Muscle of back (tissue), 11 donors: ENCODE data around the gene E2F2. TPM values are rescaled to one million over a fixed set of nuclear protein-coding genes. Genes with fewer than 3 reads are reported as not detected.
"Not testable (repeated sequence)": the region's sequence is repeated elsewhere in the genome, so short reads cannot be mapped to it uniquely, and the experiment has no call there.

ENCODE experiments used
- DNase-seq, 3 donors: peaks; one replicate each; pipeline versions ENCODE4 v3.0.0 to v3.0.0-alpha.2; 2013
- polyA plus RNA-seq, 10 donors: library from polyadenylated mRNA; unstranded; fragments of 120-200 nt; gene quantifications; one replicate each; pipeline ENCODE4 v1.2.1, GENCODE V29; 2013; ENCODE audit not compliant: insufficient read length in 10 of 10

Gene E2F2
- polyA plus RNA-seq, 10 donors: 3.1 to 6.2 (median 4.3) TPM

DNA sequence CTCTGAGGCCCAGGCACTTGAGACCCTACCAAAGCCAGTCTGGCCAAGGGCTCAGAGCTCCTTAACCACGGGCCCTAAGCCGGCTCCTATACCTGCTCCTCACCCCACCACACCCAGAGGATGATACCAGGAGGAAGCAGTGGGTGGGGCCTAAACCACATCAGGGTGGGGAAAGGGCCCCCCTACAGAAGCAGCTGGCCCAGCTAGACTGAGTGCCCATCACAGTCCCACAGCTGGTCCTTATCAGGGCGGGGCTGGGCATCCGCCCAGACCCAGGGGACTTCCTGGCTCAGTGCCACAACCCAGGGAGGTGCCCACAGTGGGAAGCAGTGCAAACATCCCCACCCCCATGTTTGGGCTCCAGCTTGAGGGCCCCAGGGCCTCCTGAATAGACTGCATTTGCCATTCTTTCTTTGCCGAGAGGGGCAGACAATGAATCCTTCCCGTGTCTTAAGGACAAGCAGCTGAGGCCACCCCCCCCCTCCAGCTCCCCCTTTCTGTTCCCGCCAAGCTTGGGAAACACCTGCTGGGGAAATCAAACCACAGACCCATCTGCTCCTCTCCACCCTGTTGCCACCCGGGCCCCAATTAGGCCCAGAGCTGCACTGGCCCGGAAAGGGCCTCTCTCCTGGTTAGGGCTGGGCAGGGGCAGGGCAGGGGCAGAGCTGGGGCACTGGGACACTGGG is 6.2 kb downstream of the E2F2 start:
- peak; percentile 38 to 68 (median 44) for DNase-seq

DNA sequence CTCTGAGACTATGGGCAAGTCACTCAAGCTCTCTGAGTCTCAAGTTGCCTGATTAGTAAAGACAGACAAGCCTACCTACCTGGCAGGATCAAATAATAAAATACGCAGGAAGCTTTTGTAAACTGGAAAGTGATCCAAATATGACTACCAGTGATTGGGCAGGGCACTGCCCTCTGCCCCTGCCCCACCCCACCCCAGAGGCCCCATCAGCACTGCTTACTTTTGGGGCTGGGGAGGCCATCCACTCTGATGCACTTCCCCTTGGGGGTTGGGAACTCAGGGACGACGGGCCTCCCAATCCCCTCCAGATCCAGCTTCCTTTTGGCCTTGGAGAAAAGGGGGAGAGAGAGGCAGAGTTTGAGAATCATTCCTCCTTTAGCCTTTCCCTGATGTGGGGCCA is 6.9 kb downstream of the E2F2 start:
- DNase-seq: no peak

DNA sequence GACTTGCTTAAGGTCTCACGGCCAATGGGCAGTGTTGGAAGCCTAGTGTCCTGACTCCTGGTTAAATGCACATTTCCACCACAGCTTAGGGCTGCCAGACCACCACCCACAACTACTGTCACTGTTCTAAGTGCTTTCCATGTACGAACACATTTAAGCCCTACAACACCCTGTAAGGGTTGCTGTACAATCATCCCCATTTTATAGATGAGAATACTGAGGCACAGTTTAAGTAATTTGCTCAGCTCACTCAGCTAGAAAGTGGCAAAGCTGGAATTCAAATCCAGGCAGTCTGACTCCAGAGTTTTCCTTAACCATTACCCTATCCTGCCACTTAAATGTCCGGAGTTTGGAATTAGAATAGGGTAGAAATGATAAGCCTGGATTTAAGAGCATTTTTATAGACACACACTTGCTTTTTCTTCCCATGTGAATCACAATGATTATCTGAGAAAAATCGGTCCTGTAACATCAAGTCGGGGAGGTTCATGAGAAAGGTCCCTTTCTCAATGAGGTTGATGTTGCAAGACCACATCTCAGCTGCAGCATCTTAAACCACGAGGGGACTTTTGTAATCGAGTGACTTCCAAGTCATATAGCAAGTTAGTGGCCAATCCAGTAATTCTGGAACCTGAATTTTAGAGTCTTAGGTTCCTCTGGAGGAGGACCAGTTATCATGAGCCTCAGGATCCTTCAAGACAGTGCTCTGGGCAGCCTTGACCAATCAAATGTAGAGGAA is 8.6 kb downstream of the E2F2 start:
- no peak for DNase-seq

DNA sequence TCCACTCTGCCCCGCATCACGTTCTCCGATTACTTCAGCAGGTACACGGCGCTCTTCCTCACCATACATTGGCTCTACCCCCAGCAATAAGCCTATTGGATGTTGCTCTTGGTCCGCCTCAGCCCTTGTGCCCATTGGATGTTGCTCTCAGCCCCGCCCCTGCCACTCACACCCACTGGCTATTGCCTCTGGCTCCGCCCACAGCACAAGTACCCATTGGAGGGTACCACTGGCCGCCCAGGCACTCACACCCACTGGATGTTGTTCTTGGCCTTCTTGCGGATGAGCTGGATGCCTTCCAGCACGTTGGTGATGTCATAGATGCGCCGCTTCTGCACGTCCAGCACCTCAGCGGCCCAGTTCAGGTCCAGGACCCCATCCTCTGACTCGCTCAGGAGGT is 9.4 kb downstream of the E2F2 start:
- DNase-seq: no peak

DNA sequence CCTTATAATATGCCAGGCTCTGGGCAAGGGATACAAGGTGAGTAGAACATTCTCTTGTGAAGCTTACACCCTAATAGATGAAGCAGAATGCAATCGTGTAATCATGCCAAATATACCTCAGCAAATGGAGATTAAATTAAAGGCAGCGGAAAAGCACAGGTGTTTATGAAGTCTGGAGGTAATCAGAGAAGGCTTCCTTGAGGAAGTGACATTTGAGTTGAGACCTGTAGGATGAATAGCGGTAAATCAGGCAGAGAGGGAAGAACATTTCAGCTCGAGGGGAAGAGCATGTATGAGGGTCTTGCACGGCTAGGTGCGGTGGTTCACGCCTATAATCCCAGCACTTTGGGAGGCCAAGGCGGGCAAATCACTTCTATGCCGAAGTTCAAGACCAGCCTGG is 13.5 kb downstream of the E2F2 start:
- DNase-seq: no peak

DNA sequence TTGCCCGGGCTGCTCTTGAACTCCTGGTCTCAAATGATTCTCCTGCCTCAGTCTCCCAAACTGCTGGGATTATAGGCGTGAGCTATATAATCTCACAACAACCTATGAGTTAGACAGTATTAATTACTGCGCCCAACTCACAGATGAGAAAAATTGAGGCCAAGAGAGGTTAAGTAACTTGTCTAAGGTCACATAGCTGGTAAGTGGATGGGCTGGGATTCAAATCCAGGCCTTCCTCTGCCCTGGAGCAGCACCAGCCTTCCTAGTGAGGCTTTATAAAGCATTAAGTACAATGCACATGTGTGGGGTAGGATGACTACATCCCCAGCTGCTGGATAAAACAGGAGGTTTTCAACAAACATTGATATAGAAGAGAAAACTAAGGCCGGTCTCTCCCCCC is 15.1 kb downstream of the E2F2 start:
- no peak for DNase-seq

DNA sequence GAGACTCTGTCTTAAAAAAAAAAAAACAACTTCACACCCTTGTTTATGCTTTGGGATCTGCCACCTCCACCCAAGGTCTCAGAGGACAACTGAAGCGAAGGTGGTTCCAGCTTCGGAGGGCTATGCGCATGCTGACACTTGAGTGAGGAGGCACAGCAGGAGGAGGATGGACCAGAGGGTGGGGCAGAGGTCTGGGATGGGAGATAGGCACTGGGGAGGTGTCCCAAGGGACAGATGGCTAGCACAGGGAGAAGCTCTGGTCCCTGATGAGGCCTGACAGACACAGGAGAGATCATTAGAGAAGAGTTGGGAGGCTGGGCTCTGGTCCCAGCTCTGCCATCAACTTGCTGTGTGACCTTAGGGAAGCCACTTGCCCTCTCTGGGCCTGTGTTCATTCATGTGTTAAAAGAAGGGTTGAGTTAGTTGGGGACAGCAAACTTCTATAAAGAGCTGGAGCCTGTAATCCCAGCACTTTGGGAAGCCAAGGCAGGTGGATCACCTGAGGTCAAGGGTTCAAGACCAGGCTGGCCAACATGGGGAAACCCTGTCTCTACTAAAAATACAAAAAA is 16.8 kb downstream of the E2F2 start:
- DNase-seq: no peak

DNA sequence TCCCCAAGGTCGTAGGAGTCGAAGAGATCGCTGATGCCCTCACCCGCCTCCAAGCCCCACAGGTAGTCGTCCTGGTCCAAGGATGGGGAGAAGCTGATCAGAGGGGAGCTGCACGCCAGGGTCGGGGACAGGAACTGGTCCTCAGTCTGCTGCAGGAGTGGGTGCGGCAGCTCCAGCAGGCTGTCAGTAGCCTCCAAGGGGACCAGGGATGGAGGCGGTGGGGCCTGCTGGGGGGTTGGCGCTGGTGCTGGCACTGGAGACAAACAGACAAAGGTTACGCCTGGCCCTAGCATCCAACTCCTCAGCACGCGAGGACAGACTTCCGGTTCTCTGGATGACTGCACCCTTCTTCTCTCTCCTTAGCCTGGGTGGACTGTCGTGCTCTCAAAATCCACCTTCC is 21.1 kb downstream of the E2F2 start:
- no peak for DNase-seq

DNA sequence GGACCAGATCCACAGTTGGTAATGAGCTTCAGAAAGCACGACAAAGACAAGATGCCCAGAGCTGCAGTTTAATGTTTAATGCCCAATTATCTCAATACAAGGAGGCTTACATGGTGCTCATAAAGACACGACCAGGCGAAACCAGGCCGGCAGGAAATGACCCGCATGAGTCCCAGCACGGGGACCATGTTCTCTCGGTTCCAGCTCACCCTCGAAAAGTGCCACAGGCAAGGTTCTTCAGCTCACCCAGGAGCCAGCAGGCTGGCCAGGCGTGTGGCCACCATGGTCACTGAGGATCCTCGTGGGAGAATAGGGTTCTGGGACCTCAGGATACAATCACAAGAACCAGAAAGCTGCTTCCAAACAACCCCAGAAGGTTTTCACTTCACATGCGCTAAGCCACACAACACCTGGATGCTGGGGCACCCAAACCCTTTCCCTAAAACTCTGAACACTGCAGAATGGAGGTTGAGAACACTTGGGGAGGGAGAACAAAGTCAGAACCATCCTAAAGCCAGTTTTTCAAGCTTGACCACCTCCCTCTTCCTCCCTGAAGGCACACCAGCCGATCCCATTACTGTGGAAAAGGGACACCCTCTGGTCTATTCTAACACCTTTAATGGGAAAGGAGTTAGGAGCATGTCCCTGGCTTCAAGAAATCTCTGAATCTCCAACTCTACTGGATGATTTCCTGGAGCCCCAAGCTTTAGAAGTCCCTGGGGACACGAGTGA is 24.5 kb downstream of the E2F2 start:
- DNase-seq: no peak

DNA sequence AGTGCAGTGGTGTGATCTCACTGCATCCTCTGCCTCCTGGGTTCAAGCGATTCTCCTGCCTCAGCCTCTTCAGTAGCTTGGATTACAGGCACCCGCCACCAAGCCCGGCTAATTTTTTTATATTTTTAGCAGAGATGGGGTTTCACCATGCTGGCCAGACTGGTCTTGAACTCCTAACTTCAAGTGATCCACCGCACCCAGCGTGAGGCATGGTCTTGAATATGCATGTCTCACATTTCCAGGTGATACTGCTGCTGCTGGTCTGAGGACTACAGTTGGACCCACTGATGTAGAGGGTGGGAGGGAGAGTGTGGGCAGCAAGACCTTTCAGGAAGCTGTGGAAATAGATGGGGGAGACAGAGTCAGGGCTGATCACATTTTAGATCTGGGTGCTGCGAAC is 25.2 kb downstream of the E2F2 start:
- no peak for DNase-seq

DNA sequence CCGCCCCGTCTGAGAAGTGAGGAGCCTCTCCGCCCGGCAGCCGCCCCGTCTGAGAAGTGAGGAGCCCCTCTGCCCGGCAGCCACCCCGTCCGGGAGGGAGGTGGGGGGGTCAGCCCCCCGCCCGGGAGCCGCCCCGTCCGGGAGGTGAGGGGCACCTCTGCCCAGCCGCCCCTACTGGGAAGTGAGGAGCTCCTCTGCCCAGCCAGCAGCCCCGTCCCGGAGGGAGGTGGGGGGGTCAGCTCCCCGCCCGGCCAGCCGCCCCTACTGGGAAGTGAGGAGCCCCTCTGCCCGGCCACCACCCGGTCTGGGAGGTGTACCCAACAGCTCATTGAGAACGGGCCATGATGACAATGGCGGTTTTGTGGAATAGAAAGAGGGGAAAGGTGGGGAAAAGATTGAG is 26.9 kb downstream of the E2F2 start:
- not testable (repeated sequence) for DNase-seq

DNA sequence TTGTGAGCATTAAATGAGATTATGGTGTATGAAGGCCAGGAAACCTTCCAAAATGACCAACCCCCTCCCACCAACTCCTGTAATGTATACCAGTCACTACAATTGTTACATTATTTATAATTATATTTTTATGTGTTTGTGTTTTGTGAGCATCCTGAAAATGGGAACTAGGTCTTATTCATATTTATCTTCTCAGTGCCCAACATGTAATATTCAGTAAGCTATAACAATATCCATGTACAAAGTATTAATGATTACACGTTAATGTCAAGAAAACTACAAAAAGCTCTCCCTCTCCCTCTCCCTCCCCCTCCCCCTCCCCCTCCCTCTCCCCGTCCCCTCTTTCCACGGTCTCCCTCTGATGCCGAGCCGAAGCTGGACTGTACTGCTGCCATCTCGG is 28.1 kb downstream of the E2F2 start:
- DNase-seq: no peak

DNA sequence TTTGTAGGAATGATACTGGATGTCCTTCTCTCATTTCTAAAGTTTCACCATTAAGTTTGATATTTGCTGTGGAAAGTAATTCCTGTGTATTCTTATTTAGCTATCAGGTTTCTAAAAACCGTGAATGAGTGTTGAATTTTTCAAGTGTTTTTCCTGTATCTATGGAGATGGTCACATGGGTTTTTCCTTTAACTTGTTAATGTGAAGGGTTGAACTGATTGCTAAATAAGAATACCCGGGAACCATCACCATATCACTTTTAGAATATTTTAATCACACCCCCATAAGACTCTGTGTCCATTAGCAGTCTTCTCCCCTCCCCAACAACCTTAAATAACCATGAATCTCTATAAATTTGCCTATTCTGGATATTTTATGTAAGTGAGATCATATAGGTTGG is 30.6 kb downstream of the E2F2 start:
- no peak for DNase-seq

DNA sequence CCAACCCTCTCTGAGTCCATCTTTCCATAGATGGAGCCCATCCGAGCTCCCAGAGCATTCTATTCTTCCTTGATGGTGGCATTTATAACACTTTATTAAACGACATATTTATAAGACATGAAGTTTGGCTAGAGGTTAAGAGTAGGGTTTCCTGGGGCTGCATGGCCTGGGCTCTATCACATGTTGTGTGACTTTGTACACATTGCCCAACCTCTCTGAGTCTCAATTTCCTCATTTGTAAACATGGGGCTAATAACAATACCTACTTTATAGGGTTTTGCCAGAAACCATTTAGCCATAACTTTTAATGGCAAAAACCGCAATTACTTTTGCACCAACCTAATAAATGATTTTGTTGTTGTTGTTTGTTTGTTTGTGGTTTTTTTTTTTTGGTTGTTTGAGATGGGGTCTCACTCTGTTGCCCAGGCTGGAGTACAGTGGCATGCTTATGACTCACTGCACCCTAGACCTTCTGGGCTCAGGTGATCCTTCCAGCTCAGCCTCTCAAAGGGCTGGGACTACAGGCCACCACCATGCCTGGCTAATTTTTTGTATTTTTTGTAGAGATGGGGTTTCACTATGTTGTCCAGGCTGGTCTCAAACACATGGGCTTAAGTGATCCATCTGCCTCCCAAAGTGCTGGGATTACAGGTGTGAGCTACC is 33.1 kb downstream of the E2F2 start:
- no peak for DNase-seq

DNA sequence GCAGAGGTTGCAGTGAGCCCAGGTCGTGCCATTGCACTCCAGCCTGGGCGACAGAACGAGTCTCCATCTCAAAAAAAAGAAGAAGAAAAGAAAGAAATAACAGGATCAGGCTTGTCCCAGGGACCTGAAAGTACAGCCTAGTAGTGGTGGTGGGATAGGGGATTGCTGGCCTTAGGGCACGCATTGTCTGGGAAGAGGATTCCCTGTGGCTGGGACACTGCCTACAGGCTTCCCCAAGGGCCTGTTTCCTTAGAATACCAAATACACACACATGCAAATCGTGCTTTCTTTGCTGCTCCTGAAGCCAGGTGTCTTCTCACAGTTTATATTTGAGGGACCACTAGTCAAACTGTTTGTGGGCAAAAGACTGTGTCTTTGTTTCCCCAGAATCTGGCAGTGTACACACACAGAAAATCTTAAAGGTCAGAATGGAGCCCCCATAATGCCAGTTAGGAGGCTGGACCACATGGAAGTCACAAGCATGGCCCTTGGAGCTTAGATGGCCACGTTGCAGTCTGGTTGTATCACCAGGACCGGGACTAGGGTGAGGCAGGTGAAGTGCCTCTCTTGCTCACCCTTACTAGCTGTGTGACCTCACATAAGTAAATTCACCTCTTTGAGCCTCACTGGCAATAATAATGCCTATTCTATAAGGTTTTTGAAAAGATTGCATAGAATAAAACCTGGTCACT is 34.4 kb downstream of the E2F2 start:
- no peak for DNase-seq

DNA sequence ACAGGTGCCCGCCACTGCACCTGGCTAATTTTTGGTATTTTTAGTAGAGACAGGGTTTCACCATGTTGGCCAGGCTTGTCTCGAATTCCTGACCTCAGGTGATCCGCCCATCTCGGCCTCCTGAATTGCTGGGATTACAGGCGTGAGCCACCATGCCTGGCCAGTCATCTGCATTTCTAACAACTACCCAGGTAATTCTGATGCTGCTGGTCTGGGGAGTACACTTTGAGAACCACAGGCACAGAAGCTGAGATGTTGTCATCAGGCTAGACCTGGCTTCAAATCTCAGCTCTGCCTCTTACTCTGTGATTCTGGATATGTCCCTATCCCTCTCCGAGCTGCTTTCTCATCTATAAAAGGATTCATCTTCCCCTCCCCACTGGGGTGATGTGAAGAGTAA is 36.2 kb downstream of the E2F2 start:
- not testable (repeated sequence) for DNase-seq

DNA sequence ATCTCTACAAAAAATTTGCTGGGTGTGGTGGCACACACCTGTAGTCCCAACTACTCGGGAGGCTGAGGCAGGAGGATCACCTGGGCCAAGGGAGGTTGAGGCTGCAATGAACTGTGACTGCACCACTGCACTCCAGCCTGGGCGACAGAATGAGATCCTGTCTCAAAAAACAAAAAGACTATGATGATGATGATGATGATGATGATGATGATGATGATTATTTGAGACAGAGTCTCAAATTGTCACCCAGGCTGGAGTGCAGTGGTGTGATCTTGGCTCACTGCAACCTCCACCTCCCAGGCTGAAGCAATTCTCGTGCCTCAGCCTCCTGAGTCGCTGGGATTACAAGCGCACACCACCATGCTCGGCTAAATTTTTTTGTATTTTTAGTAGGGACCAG is 38.3 kb downstream of the E2F2 start:
- not testable (repeated sequence) for DNase-seq

DNA sequence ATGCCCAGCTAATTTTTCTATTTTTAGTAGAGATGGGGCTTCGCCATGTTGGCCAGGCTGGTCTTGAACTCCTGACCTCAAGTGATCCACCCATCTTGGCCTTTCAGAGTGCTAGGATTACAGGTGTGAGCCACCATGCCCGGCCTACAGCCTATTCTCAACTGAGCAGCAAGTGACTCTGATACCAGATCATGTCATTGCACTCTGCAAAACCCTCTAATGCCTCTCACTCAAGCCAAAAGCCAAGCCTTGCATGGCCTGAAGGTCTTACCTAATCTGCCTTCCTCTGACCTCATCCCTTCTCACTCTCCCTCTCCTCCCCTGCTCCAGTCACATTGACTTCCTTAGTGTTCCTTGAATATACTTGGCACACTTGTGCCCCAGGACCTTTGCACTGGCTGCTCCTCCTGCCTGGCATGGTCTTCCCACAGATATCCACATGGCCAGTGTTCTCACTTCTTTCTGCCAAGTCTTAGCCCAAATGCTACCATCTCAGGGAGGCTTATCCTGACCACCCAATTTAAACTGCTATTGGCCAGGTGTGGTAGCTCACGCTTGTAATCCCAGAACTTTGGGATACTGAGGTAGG is 38.8 kb downstream of the E2F2 start:
- DNase-seq: no peak

DNA sequence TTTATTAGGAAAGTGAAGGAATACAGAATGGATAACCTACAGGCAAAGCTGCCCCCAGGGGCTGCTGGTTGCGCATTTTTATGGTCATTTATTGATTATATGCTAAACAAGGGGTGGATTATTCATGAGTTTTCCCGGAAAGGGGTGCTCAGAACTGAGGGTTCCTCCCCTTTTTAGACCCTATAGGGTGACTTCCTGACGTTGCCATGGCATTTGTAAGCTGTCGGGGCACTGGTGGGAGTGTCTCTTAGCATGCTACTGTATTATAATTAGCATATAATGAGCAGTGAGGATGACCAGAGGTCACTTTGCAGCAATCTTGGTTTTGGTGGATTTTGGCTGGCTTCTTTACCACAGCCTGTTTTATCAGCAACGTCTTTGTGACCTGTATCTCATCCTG is 41.2 kb downstream of the E2F2 start:
- no peak for DNase-seq

DNA sequence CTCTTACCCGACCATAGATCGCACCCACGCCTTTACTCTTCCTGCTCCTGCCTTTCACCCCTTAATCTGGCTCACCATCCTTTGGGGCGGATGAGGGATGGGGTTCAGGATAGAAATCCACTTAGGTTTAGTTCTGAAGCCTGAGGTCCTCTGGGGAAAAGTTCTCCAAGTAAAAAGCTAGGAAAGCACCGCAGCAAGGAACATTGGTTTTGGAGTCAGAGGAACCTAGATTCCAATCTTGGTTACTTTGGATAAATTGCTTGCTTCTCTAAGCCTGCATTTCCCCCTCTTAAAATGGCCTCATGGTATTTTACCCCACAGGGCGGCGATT is 46.1 kb downstream of the E2F2 start:
- no peak for DNase-seq
